NCI-H2196 treated with DMSO at 0.1 percent for 48 hours (cell line): ENCODE data around the gene RASD1.

Source experiments
- DNase-seq: peaks from one replicate; lab custom pipeline; 2025; ENCODE audit not compliant: unreplicated experiment; lab: John Stamatoyannopoulos, UW

RASD1 gene

DNA sequence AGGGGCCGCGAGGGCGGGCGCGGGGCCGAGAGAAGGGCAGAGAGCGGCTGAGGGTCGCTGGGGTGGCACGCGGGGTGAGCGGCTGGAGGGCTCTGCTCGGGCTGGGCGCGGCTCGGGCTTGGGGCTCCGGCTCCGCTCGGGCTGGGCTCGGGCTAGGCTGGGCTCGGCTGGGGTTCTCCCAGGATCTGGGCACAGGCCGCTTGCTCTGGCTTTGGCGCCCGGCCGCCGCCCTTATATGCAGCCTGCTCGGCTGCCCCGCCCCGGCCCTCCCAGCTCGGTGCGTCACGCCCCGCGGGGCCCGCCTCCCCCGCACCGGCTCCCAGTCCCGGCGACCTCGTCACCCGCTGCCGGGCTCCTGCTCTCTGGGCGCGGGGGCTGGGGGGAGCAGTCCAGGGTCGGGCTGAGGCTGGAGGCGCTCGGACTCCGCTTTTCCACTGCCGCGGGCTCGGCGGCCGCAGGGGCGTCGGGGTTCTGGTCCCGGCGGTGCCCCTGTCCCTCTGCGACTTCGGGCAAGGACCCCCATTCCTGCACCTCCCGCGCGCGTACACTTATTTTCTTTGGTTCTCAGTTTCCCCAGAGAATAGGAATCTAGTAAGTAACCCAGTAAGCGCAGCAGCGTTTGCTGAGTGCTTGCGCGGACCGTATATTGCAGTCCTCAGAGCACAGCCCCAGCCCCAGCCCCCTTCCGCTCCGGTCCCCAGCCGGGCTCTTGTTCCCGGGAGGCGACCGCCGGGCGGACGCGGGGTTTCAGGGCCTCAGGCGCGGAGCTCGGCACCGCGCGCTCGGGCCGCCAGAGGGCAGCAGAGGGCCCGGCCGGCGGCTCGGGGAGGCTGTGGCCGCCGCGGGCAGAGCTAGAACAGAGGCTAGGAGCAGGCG is at the start of gene RASD1:
Gene RASD1 (minus strand): TSS at position 207 of the 876 bp plus-strand sequence. CDS start 214 bp downstream, outside the sequence.
- DNase-seq, result peak; percentile 41

GRCh38 chr17:17545984-17546383 is 49.8 kb upstream of the RASD1 start:
- no peak for DNase-seq

DNA sequence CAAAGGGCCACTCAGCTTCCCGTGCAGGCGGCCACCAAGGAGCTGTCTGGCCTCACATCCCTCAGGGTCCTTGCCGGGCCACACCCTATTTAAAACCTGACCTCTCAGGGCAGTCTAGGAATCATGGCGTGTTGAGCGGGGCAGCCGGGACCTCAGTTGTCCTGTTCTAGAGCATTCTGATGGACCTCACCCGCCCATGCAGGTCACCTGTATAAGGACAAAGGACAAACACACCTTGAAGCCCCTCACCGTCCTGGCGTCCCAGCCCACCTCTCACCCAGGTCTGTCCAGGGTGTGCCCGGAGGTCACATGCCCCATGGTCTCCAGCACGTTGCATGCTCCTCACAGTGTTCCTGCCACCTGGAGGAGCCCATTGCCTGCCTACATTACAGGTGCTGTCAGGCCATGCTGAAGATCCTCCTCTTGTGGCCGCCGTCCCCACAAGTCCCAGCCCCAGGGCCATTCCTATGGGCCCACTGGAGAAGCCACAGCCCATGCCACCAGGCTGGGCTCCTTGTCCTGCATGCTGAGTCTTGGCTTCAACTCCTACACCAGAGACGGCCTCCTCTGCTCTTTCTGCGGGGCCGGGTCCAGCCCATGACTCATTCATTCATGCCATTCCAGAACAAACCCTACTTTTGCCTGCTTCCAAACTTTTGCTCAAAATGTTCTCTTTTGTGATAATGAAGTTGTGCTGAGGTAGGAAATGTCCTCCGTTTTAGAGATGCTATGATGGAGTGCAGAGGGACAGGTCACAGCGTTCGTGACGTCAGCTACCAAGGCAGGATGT is 49.0 kb upstream of the RASD1 start:
- DNase-seq, result no peak

GRCh38 chr17:17542906-17543635 is 46.9 kb upstream of the RASD1 start:
- DNase-seq, result no peak

GRCh38 chr17:17541640-17542001 is 45.4 kb upstream of the RASD1 start:
- DNase-seq, result no peak

DNA sequence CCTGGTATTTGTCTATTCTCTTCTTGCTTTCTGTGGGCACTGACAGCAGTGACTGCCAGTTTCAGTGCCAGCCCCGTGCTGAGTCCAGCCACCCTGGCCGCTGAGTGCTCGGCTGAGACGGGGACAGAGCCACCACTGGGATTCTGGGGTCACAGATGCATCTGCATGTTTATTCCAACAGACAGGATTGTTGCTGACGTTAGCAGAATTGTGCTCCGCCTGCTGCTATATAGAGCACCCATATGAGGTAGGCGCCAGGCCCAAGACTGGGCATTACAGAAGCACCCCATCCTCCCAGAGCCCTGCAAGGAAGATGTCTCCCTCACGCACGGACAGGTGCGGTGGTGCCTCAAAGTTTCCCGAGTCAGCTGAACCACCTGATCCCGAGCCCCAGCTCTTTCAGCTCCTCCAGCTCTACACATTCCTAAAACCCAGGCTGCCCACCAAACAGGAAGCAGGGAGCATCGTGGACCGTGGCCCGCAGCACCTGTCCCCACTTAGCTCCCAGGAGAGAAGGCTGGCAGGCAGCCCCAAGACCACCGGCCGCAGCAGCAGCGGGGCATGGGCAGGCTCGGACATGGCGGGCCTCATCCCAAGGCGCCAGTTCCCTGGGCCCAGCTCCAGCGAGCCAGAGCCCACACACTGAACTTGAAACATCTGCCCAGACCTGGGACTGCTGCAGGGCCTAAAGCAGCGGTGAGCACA is 44.9 kb upstream of the RASD1 start:
- no peak for DNase-seq

GRCh38 chr17:17540278-17540906 is 44.2 kb upstream of the RASD1 start:
- no peak for DNase-seq

DNA sequence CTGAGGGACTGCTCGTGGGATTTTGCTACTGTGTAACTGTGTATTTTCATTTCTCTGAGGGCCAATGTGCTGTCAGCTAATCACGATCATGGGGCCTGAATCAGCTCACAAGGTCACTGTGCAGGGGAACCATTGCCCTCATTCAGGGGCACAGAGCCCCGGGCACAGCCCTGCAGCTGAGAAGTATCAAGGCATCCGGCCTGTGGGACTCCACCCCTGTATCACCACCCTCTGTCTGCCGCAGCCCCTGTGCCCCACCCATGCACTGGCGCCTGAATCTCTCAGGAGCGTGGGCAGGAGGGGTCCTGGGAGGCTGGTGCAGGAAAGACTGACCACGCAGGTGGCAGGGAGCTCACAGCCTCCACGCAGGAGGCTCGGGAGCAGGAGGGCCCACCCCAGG is 43.4 kb upstream of the RASD1 start:
- DNase-seq, result no peak

DNA sequence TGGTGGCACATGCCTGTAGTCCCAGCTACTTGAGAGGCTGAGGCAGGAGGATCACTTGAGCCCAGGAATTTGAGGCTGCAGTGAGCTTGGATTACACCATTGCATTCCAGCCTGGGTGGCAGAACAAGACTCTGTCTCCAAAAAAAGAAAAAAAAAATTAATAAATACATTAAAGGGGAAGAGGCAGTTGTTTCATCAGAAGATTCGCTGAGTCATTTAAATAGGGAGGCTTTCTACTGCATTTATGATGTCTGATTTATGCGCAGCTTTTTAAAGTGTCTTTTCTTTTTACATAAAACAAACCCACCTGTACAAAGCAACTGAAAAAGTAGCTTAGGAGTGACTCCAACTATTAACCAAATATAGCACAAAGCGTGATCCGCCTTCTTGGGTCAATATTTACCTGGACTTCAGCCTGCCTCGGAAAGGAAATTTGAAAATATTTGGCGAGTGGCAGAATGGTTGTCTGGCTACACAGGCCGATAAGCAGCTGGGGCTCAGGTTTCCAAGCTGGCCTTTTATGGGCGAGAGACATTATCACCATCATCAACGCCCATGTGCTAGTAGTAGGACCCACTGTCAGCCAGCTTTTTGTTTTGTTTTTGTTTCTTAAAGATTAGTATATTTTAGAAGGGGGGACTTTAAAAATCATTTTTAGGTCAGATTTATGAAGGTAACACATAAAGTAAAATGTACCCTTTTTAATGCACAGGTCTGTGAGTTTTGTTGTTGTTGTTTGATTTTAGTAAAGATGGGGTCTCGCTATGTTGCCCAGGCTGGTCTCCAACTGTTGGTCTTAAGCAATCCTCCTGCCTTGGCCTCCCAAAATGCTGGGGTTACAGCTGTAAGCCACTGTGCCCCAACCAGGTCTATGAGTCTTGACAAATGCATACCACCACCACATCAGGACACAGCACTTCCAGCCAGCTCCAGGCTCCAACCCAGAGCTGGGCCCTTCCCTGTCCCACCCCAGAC is 42.5 kb upstream of the RASD1 start:
- peak; percentile 72 for DNase-seq

- DNase-seq, result no peak
Observed at GRCh38 chr17:17537311-17538099, 41.3 kb upstream of the RASD1 start.

DNA sequence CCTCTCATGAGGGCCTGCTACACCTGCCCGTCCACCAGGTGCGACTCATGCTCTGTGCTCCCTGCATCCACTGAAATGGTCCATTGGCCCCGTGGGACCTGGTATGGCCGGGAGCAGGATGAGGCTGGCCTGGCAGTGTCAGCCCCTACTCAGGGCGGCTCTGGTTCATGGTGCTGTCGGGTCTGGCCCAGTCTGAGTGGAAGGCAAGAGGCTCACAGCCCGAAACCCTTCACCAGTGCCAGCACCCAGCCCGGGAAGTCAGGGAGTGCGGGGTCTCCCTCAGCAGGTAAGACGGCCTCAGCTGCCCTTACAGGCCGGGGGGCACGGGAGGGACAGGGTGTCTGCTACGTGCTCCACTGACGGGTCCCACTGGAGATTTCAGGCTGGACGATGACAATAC is 40.5 kb upstream of the RASD1 start:
- no peak for DNase-seq

GRCh38 chr17:17535957-17536356 is 39.8 kb upstream of the RASD1 start:
- no peak for DNase-seq

GRCh38 chr17:17533901-17534441 is 37.8 kb upstream of the RASD1 start:
- DNase-seq, result no peak

DNA sequence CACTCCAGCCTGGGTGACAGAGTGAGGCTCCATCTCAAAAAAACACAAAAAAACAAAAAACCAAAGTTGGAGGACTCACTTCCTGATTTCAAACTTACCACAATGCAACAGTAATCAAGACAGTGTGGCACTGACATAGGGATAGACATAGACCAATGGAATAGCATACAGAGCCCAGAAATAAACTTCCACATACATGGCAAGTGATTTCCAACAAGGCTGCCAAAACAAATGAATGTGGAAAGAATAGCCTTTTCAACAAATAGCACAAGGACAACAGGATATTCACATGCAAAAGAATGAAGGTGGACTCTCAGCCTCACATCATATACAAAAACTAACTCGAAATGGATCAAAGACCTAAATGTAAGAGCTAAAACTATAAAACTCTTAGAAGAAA is 36.8 kb upstream of the RASD1 start:
- no peak for DNase-seq

- DNase-seq, result no peak
Observed at GRCh38 chr17:17531156-17531555, 35.0 kb upstream of the RASD1 start.

DNA sequence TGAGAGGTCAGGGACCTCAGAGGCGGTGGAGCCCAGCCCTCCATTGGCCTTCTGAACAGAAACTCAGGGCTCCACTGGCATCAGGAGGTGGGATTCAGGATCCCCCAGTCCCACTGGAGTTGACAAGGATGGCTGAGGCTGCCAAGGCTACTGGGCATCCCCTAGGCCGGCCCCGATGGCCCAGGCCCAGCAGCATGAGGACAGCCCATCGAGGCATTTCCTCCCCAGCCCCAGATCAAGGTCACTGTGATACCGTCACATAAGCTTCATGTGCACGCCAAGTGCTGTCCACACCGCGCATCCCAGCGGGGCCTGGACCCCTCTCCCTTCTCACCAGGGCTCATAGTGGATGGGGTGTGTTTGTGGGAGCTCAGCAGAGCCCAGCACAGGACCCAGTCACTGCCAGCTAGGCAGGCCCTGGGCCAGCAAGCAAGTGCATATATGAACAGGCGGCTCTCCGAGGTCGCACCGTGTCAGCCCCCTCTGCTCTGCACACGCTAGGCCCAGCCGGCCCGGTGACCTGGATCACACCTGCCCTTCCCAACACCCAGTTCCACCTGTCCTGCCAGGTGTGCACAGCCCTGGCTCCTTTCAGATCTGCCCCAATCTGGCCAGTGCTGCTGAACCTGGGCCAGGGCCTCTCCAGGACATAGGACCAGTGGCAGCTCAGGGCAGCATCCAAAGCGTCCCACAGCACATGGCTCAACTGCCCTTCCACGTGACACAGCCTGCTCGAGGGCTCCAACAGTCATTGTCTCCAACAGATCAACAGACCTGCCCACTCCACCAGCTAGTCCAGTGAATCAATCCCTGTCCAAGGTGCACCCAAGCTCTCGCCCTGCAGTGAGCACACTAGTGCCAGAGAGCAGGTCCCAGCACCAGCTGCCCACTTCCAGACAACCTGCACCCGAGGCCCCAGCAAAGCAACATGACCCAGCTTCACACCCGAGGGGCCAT is 32.8 kb upstream of the RASD1 start:
- DNase-seq, result peak; percentile 78

DNA sequence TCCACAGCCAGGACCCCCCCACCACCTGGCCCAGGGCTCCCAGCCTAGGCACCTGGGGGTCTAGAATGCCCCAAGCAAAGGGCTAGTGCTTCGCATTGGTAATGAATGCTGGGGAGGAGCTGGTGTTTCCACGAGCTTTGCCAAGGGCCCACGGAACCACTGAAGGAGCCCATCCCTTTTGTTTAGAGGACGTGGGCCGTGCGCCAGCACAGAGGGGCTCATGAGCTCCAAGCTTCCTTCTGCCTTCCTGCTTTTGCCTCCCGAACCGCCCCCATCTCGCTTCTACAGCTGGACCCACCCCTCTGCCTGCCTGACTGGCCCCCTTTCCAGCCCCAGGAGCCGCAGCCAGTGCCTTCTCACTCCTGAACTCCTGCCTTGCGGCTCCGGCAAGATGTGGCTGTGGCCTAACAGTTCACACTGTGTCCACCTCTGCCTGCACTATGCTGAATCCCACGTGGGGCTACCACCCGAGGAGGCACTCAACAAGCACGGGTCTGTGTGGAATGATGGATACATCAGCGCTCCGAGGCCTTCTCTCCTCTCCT is 31.8 kb upstream of the RASD1 start:
- no peak for DNase-seq
